GM23338 (cell line): Measurements from ENCODE around the gene KRTAP2-4. TPM values are rescaled to one million over a fixed set of nuclear protein-coding genes. Genes with fewer than 3 reads are reported as not detected.

Experiments used
- polyA plus RNA-seq: library from polyadenylated mRNA; unstranded; fragments of >200 nt; fragmentation: Nextera tagmentation; extraction: Ambion mirVana; gene quantifications from 2 replicates; pipeline ENCODE4 v1.2.1, GENCODE V29; 2016
- total RNA-seq: library from RNA; depleted of rRNA; stranded (reverse); fragments of >200 nt; shearing (Covaris generic); gene quantifications from 2 replicates; pipeline ENCODE4 v1.2.3, GENCODE V29; 2014; rRNA removed

KRTAP2-4 gene
- total and polyA plus RNA-seq, 2 experiments from 2014 or later: not detected

Other genes with a start within 250 kb of the KRTAP2-4 start
Only the 30 nearest of the 39 such genes appear.
- not detected in 2 replicates for gene KRT20, start 180.6 kb downstream of the KRTAP2-4 start, total RNA-seq
- gene KRT20, start 180.6 kb downstream of the KRTAP2-4 start, polyA plus RNA-seq: not detected in 2 replicates
- not detected in 2 replicates for gene KRT23, start 128.2 kb downstream of the KRTAP2-4 start, total RNA-seq
- not detected in 2 replicates for gene KRT23, start 128.2 kb downstream of the KRTAP2-4 start, polyA plus RNA-seq
- not detected in 2 replicates for gene KRT39, start 98.9 kb downstream of the KRTAP2-4 start, total RNA-seq
- gene KRT39, start 98.9 kb downstream of the KRTAP2-4 start, polyA plus RNA-seq: not detected in 2 replicates
- gene KRT40, start 81.6 kb downstream of the KRTAP2-4 start, total RNA-seq: not detected in 2 replicates
- not detected in 2 replicates for gene KRT40, start 81.6 kb downstream of the KRTAP2-4 start, polyA plus RNA-seq
- not detected in 2 replicates for gene KRTAP3-3, start 71.7 kb downstream of the KRTAP2-4 start, total RNA-seq
- gene KRTAP3-3, start 71.7 kb downstream of the KRTAP2-4 start, polyA plus RNA-seq: not detected in 2 replicates
- not detected in 2 replicates for gene KRTAP3-2, start 66.0 kb downstream of the KRTAP2-4 start, total RNA-seq
- gene KRTAP3-2, start 66.0 kb downstream of the KRTAP2-4 start, polyA plus RNA-seq: not detected in 2 replicates
- gene KRTAP3-1, start 56.8 kb downstream of the KRTAP2-4 start, total RNA-seq: not detected in 2 replicates
- gene KRTAP3-1, start 56.8 kb downstream of the KRTAP2-4 start, polyA plus RNA-seq: not detected in 2 replicates
- gene KRTAP1-5, start 38.7 kb downstream of the KRTAP2-4 start, total RNA-seq: not detected in 2 replicates
- not detected in 2 replicates for gene KRTAP1-5, start 38.7 kb downstream of the KRTAP2-4 start, polyA plus RNA-seq
- not detected in 2 replicates for gene KRTAP1-4, start 35.7 kb downstream of the KRTAP2-4 start, total RNA-seq
- not detected in 2 replicates for gene KRTAP1-4, start 35.7 kb downstream of the KRTAP2-4 start, polyA plus RNA-seq
- not detected in 2 replicates for gene KRTAP1-3, start 31.0 kb downstream of the KRTAP2-4 start, total RNA-seq
- gene KRTAP1-3, start 31.0 kb downstream of the KRTAP2-4 start, polyA plus RNA-seq: not detected in 2 replicates
- not detected in 2 replicates for gene KRTAP1-1, start 24.4 kb downstream of the KRTAP2-4 start, total RNA-seq
- not detected in 2 replicates for gene KRTAP1-1, start 24.4 kb downstream of the KRTAP2-4 start, polyA plus RNA-seq
- not detected in 2 replicates for gene KRTAP2-1, start 18.6 kb downstream of the KRTAP2-4 start, total RNA-seq
- not detected in 2 replicates for gene KRTAP2-1, start 18.6 kb downstream of the KRTAP2-4 start, polyA plus RNA-seq
- gene KRTAP2-2, start 10.6 kb downstream of the KRTAP2-4 start, total RNA-seq: not detected in 2 replicates
- gene KRTAP2-2, start 10.6 kb downstream of the KRTAP2-4 start, polyA plus RNA-seq: not detected in 2 replicates
- not detected in 2 replicates for gene KRTAP2-3, start 5.8 kb downstream of the KRTAP2-4 start, total RNA-seq
- gene KRTAP2-3, start 5.8 kb downstream of the KRTAP2-4 start, polyA plus RNA-seq: not detected in 2 replicates
- not detected in 2 replicates for gene KRTAP4-7, start 18.3 kb upstream of the KRTAP2-4 start, total RNA-seq
- gene KRTAP4-7, start 18.3 kb upstream of the KRTAP2-4 start, polyA plus RNA-seq: not detected in 2 replicates
- gene KRTAP4-8, start 32.3 kb upstream of the KRTAP2-4 start, total RNA-seq: not detected in 2 replicates
- gene KRTAP4-8, start 32.3 kb upstream of the KRTAP2-4 start, polyA plus RNA-seq: not detected in 2 replicates
- not detected in 2 replicates for gene KRTAP4-16, start 36.3 kb upstream of the KRTAP2-4 start, total RNA-seq
- gene KRTAP4-16, start 36.3 kb upstream of the KRTAP2-4 start, polyA plus RNA-seq: not detected in 2 replicates
- gene KRTAP4-9, start 39.5 kb upstream of the KRTAP2-4 start, total RNA-seq: not detected in 2 replicates
- not detected in 2 replicates for gene KRTAP4-9, start 39.5 kb upstream of the KRTAP2-4 start, polyA plus RNA-seq
- gene KRTAP4-11, start 52.5 kb upstream of the KRTAP2-4 start, total RNA-seq: not detected in 2 replicates
- not detected in 2 replicates for gene KRTAP4-11, start 52.5 kb upstream of the KRTAP2-4 start, polyA plus RNA-seq
- gene KRTAP4-12, start 58.3 kb upstream of the KRTAP2-4 start, total RNA-seq: not detected in 2 replicates
- gene KRTAP4-12, start 58.3 kb upstream of the KRTAP2-4 start, polyA plus RNA-seq: not detected in 2 replicates
- gene KRTAP4-6, start 74.7 kb upstream of the KRTAP2-4 start, total RNA-seq: not detected in 2 replicates
- not detected in 2 replicates for gene KRTAP4-6, start 74.7 kb upstream of the KRTAP2-4 start, polyA plus RNA-seq
- not detected in 2 replicates for gene KRTAP4-5, start 83.9 kb upstream of the KRTAP2-4 start, total RNA-seq
- not detected in 2 replicates for gene KRTAP4-5, start 83.9 kb upstream of the KRTAP2-4 start, polyA plus RNA-seq
- not detected in 2 replicates for gene KRTAP4-4, start 94.9 kb upstream of the KRTAP2-4 start, total RNA-seq
- gene KRTAP4-4, start 94.9 kb upstream of the KRTAP2-4 start, polyA plus RNA-seq: not detected in 2 replicates
- gene KRTAP4-3, start 102.3 kb upstream of the KRTAP2-4 start, total RNA-seq: not detected in 2 replicates
- gene KRTAP4-3, start 102.3 kb upstream of the KRTAP2-4 start, polyA plus RNA-seq: not detected in 2 replicates
- not detected in 2 replicates for gene KRTAP4-2, start 112.3 kb upstream of the KRTAP2-4 start, total RNA-seq
- not detected in 2 replicates for gene KRTAP4-2, start 112.3 kb upstream of the KRTAP2-4 start, polyA plus RNA-seq
- not detected in 2 replicates for gene KRTAP4-1, start 119.0 kb upstream of the KRTAP2-4 start, total RNA-seq
- gene KRTAP4-1, start 119.0 kb upstream of the KRTAP2-4 start, polyA plus RNA-seq: not detected in 2 replicates
- gene KRTAP9-1, start 124.0 kb upstream of the KRTAP2-4 start, total RNA-seq: not detected in 2 replicates
- gene KRTAP9-1, start 124.0 kb upstream of the KRTAP2-4 start, polyA plus RNA-seq: not detected in 2 replicates
- not detected in 2 replicates for gene KRTAP9-2, start 160.8 kb upstream of the KRTAP2-4 start, total RNA-seq
- gene KRTAP9-2, start 160.8 kb upstream of the KRTAP2-4 start, polyA plus RNA-seq: not detected in 2 replicates
- not detected in 2 replicates for gene KRTAP9-3, start 166.6 kb upstream of the KRTAP2-4 start, total RNA-seq
- gene KRTAP9-3, start 166.6 kb upstream of the KRTAP2-4 start, polyA plus RNA-seq: not detected in 2 replicates
- not detected in 2 replicates for gene KRTAP9-8, start 172.1 kb upstream of the KRTAP2-4 start, total RNA-seq
- not detected in 2 replicates for gene KRTAP9-8, start 172.1 kb upstream of the KRTAP2-4 start, polyA plus RNA-seq